NB4 (cell line): ENCODE data around the gene TBC1D21.

Experiments used
- DNase-seq: peaks from one replicate; pipeline ENCODE4 v3.0.0; 2010; ENCODE audit warnings: low read depth
- H3K4me3 ChIP-seq: one replicate; pipeline ENCODE4 v1.5.1; 2011; ENCODE audit warnings: mild to moderate bottlenecking, low read depth, low read length, moderate library complexity
- CTCF ChIP-seq: IDR thresholded peaks from one replicate; pipeline ENCODE4 v1.5.1; 2012; ENCODE audit warnings: low read depth, low read length
- MAX ChIP-seq: IDR thresholded peaks from 2 replicates; pipeline ENCODE4 v1.6.1; 2011; ENCODE audit warnings: low read depth, low read length
- MYC ChIP-seq: IDR thresholded peaks from 2 replicates; pipeline ENCODE4 v1.6.1; 2011; ENCODE audit warnings: low read depth, low read length
- POLR2A ChIP-seq: IDR thresholded peaks from 2 replicates; pipeline ENCODE4 v1.6.1; 2011; ENCODE audit warnings: mild to moderate bottlenecking; ENCODE audit not compliant: insufficient read length; ENCODE audit errors: extremely low read depth

Gene TBC1D21

GRCh38 chr15:73930790-73931281, 57.5 kb downstream of the TBC1D21 start:
- no peak overlapping the region for H3K4me3 ChIP-seq
- TF ChIP-seq POLR2A: no peak
- TF ChIP-seq MYC: no peak
- TF ChIP-seq MAX: no peak
- no peak for TF ChIP-seq CTCF

GRCh38 chr15:73931441-73931840, 58.1 kb downstream of the TBC1D21 start:
- TF ChIP-seq MYC: 0 out of 2 replicates have a peak, but pooled peaks have one; percentile 44
- TF ChIP-seq CTCF: no peak
- TF ChIP-seq MAX: peak; percentile 60; the same call in 1 of the 2 replicates

More at GRCh38 chr15:73930790-73931281, 57.5 kb downstream of the TBC1D21 start:
- DNase-seq: no peak

DNA sequence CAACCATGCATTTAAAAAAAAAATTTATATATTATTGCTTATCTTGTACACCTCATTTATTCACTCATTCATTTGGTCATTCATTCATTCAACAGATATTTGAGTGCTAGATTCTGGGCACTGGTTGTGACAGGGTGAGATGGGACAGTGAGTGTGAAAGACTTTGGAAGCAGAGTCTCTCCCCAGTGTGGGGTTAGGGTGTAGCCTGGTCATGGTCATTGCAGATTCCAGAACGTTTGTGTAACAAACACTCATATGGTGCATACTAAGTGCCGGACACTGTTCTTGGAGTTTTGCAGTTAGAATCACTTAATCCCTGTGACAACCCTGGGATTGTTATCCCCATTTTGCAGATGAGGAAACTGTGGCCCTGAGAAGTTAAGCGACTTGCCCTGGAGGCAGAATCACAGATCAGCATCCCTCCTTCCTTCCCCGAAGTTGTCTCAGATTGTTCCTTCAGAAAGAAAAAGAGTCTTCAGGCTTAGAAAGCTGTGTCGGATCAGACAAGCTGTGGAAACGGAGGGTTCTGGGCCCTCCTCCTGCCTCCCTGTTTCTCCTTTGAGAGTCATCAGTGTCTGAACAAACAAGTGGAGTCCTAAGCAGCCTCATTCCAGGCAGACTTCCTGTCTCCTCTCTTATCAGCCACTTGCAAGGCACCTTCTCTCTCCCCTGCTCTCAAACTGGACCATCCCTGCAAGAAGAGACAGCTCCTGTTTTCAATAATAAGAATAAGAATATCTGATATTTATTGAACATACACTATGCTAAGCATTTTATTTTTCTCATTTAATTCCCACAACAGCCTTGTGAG, 59.2 kb downstream of the TBC1D21 start:
- TF ChIP-seq POLR2A: no peak
- TF ChIP-seq MAX: no peak
- no peak for TF ChIP-seq CTCF
- TF ChIP-seq MYC: no peak
- DNase-seq: no peak
- H3K4me3 ChIP-seq: no peak overlapping the region

More at GRCh38 chr15:73931441-73931840, 58.1 kb downstream of the TBC1D21 start:
- H3K4me3 ChIP-seq: no peak overlapping the region
- peak; percentile 80 for DNase-seq

GRCh38 chr15:73934281-73934680, 60.9 kb downstream of the TBC1D21 start:
- no peak for DNase-seq
- TF ChIP-seq MYC: no peak
- no peak for TF ChIP-seq POLR2A
- no peak for TF ChIP-seq CTCF
- TF ChIP-seq MAX: no peak
- H3K4me3 ChIP-seq: no peak overlapping the region

GRCh38 chr15:73935547-73935946, 62.2 kb downstream of the TBC1D21 start:
- peak; percentile 79 for DNase-seq
- no peak overlapping the region for H3K4me3 ChIP-seq
- TF ChIP-seq POLR2A (no peak), MAX (peak; percentile 18; the same call in 1 of the 2 replicates)

DNA sequence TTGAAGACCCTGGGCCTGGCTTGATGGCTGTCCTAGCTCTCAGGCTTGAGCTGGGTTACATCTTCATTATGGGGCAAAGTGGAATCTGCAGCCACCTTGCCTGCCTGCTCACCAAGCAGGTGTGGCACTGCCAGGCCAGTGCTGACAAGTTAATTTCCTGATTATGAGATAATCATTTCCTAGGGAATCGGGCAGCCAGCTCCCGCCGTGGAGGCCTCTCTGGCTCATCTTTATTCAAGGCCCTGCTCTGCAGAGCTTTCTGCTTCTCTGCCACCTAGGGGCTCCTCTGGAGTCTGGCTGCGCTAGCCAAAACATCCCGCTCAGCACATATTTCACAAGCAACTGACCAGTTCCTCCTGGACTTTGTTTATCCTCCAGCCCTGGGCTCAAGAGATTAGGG, 62.8 kb downstream of the TBC1D21 start:
- TF ChIP-seq MYC: no peak
- TF ChIP-seq MAX: no peak
- TF ChIP-seq CTCF: no peak
- no peak for TF ChIP-seq POLR2A
- no peak overlapping the region for H3K4me3 ChIP-seq
- DNase-seq: peak; percentile 21
